NCI-H1694 (cell line): Measurements from ENCODE around the gene KAT8.
A peak's percentile ranks its signal among the peaks of the same experiment; 100 is the strongest.

ENCODE experiments used
- DNase-seq: peaks from one replicate; lab custom pipeline; 2025; lab: John Stamatoyannopoulos, UW

KAT8 gene

DNA sequence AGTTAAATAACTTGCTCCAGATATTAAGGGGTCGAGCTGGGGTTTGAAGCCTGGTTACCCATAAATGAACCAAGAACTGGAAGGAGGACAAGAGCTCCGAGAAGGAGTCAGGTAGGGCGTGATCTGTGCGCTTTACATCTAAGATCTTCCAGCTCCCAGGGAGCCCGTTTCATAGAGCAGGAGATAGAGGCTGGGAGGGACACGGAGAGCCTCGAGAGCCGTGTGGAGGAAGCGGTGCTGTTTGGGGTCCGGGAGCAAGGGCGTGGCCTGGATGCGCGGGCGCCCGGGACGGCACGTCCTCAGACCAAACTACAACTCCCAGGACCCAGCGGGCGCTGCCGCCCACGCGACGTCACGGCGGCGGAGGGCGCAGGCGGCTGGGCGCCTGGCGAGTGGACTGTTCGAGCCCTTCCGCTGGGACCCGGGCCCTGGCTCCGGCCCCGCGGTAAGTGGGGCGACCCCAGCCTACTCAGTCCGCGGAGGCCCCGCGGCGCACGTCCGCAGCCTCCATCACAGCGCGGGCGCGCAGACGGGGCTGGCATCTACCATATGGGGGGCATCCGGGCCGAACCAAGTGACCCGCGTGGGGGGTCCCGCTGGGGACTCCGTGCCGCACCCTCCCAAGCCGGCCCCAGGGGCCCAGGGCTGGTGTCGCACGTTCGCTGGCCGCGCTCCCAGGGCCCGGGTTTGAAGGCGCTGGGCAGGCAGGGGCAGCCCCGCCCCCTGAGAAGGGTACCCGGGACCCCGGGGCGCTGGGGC is 9.2 kb upstream of the KAT8 start, which contains the start of gene BCKDK:
BCKDK (plus strand) TSS at position 352 of the 759 bp plus-strand sequence. CDS start 838 bp downstream, outside the sequence.
- DNase-seq = peak; percentile 15

DNA sequence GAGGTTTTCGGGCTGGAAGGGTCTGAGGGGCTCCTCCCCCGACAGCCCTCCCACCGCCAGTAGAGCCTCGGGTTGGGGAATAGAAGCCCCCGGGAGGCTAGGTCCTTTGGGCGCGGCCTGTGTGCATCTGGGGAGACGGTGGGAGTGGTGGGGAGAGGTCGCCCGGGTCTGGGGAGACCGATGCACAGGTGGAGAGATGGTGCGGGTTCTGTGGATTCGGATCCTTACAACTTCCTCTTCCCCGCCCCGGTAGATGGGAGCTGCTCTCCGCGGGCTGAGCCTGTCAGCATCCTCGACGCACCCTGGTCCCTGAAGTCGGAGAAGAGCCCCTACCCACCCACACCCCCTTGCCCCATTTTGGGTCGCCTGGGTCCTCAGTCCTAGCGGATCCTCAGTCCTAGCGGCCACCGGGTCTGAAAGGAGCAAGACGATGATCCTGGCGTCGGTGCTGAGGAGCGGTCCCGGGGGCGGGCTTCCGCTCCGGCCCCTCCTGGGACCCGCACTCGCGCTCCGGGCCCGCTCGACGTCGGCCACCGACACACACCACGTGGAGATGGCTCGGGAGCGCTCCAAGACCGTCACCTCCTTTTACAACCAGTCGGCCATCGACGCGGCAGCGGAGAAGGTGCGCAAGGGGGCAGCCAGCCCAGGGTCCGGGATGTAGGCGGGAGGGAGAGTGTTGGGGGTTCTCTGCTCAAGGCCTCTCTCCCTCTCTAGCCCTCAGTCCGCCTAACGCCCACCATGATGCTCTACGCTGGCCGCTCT is 8.5 kb upstream of the KAT8 start:
- no peak for DNase-seq

DNA sequence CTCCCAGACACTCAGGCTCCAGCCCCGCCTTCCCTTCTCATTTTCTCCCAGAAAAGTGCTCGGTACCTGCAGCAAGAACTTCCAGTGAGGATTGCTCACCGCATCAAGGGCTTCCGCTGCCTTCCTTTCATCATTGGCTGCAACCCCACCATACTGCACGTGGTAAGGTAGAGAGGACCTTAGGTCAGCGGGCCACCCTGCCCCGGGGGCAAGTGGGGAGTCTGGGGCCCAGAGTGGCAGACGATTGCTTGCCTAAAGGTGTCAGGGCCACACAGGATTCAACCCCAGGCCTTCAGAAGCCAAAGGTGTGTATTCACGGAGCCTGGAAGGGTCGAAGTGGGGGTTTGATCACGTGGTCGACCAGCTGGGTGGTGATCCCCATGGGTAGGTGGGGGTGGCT is 7.8 kb upstream of the KAT8 start:
- no peak for DNase-seq

DNA sequence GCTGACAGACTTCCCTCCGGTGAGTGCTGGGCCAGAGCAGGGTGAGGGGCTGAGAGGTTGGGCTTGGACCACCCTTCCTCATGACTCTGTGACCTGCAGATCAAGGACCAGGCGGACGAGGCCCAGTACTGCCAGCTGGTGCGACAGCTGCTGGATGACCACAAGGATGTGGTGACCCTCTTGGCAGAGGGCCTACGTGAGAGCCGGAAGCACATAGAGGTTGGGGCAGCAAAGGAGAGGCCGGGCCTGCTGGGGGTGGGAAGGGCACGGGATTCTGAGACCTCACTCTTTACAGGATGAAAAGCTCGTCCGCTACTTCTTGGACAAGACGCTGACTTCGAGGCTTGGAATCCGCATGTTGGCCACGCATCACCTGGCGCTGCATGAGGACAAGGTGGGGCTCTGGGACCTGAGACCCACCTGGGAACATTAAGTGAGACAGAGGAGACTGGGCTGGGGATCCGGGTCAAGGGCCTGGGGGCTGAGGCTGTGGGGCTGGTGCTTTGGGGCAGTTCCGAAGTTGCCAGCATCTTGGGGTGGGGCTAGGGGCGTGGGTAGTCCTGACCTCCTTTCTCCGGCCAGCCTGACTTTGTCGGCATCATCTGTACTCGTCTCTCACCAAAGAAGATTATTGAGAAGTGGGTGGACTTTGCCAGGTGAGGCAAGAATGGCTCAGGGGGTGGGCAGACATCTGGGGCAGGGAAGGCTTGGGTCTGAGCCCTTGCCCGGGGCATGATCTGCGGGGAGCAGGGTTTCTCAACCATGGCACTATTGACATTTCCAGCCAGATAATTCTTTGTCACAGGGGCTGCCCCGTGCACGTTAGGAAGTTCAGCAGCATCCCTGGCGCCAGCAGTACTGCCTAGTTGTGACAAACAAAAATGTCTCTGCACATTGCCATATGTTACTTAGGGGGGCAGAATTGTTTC is 7.1 kb upstream of the KAT8 start:
- no peak for DNase-seq

DNA sequence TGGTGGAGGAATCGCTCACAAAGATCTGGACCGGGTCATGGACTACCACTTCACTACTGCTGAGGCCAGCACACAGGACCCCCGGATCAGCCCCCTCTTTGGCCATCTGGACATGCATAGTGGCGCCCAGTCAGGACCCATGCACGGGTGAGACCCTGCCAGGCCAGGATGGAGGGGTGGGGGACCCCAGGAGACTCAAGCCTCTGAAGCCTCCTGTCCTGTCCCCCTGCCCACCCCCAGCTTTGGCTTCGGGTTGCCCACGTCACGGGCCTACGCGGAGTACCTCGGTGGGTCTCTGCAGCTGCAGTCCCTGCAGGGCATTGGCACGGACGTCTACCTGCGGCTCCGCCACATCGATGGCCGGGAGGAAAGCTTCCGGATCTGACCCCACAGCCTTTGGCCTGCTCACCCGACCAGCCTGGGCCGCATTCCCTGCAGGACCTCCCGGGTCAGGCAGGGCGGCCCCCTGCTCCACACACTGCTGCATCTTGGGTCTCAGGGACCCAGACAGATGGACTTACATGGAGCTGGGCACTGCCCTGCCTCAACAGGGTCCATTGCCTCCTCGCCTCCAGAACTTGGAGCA is 5.5 kb upstream of the KAT8 start:
- no peak for DNase-seq

DNA sequence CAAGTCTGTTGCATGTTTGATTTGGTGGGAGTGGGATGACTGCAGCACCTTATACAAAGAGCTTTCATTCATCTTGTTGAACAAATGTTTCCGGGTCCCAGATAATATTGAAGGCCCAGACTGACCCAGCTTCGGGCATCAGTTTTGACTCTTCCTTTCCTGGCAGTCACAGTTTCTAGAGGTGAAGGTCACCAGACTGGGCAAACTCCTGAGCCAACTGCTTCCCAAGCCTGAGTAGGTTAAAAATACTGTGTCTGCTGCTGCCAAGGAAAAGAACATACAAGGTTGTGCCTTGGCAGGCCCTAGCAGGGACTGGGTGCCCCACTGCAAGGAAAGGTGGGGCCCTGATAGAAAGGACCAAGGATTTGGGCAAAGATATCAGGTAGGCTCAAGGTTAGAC is 4.8 kb upstream of the KAT8 start:
- DNase-seq = no peak

DNA sequence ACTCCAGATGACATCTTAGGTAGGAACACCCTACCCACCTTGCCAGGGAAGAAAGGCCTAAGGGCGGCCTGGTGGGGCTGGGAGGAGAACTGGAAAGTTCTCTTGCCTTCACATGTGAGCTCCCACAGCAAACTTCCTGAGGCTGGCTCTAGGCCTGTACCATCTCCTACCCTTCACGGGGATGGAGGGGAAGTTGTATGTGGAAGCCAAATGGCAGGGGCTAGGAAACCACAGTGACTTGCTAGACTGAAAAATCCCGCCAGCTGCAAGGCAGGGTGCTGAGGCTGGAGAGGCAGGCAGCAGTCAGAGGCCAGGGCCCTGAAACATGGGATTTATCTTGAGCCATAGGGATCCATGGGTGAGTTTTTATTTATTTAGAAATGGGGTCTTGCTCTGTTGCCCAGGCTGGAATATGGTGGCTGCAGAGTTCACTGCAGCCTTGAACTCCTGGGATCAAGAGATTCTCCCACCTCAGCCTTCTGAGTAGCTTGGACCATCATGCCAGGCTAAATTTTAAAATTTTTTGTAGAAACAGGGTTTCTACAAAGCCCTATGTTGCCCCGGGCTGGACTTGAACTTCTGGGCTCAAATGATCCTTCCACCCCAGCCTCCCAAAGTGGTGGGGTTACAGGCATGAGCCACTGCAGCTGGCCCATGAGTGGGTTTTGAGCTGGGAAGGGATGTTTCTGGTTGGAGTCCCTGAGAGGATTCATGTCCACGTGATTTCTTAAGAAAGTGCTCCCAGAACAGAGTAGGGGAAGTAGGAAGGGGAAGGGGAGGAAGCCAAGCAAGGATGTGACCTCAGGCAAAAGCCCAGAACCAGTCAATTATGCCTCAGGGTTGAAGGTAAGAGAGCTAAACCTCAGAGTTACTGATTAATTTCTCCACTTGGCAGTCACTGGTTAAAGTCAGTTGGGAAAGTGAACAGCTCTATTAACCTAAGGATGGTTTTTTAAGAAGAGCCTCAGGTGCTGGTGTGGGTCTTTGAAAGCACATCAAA is 4.0 kb upstream of the KAT8 start:
- no peak for DNase-seq

DNA sequence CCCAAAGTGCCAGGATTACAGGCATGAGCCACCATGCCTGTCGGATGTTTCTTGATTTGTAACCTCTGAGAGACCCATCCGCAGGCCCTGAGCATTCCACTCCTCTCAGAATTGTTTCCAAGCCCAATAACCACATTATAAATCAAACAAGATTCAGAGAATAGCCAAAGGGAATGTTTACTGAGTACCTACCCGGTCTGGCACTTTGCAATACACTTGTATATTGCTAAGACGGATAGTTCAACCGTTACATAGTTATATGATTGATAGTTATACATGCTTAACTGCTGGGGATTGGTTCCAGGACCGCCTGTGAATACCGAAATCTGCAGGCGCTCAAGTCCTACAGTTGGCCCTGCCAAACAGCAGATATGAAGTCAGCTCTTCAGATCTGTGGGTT is 3.0 kb upstream of the KAT8 start:
- DNase-seq = no peak

DNA sequence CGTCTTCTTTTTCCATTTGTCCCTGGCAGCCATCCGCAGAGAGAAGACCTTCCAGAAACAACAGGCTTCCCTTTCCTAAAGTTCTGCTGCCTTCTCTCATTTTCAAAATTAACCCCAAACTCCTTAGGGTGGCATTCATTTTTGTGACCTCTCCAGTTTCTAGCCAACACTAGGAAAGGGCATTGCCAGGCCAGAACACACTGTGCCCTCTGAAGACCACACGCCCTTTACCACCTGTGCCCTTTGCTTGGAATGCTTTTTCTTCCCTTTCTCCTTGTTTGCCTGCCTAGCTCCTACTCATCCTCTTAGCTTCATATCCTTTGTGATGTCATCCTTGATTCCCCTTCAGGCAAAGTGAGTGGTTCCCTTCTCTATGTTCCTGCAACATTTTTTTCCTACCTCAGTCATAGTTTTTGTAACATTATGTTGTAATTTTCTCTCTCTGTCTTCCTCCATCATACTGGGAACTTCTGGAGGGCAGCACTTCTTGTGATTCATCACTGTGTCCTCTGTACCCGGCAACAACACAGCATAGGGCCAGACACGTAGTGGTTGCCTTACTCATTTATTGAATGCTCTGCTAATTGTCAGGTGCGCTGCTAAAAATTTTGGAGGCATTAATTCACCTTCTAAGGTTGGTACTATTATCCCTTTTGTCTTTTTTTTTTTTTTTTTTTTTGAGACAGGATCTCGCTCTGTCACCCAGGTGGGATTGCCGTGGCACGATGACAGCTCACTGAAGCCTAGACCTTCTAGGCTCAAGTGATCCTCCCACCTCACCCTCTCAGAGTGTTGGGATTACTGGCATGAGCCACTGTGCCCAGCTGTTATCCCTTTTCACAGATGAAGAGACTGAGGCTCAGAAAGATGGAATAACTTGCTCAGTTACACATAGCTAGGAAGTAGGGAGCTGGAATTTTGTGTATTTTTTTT is 1.0 kb downstream of the KAT8 start:
- DNase-seq = no peak

DNA sequence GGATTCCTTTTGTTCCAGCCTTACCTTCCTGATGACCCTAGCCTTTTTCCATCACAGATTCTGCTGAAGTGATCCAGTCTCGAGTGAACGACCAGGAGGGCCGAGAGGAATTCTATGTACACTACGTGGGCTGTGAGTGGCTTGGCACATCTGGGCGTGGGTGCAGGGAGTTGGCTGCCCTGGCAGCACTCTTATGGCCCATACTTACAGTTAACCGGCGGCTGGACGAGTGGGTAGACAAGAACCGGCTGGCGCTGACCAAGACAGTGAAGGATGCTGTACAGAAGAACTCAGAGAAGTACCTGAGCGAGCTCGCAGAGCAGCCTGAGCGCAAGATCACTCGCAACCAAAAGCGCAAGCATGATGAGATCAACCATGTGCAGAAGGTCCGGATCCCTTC is 2.7 kb downstream of the KAT8 start:
- no peak for DNase-seq

DNA sequence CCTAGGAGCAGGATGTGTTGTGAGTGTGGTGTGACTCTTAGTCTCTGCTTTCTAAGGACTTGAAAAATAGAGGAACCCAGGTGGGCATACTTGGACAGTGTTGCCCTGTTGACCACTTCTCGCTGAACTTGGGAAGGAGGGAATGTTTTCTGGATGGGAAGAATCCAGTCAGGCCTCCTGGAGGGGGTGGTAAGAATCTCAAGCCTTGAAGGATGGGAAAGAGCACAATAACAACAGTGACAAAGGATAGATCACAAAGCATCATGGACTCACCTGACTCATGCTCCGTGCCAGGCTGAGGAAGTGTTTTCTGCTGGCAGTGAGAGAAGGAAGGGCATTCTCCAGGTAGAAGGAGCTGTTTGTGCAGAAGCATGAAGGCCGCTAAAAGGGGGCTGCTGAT is 8.4 kb downstream of the KAT8 start:
- DNase-seq = no peak

DNA sequence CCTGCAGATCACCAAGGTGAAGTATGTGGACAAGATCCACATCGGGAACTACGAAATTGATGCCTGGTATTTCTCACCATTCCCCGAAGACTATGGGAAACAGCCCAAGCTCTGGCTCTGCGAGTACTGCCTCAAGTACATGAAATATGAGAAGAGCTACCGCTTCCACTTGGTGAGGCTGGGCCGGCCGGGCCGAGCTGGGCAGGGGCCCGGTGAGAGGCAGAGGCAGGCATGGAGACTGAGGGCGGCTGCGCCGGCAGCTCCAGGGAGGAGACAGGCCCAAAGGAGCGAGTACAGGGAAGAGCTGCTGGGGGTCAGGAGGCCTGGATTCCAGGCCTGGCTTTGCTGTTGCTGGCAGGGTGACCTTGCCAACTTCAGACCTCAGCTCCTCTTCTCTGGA is 9.7 kb downstream of the KAT8 start:
- DNase-seq = no peak

DNA sequence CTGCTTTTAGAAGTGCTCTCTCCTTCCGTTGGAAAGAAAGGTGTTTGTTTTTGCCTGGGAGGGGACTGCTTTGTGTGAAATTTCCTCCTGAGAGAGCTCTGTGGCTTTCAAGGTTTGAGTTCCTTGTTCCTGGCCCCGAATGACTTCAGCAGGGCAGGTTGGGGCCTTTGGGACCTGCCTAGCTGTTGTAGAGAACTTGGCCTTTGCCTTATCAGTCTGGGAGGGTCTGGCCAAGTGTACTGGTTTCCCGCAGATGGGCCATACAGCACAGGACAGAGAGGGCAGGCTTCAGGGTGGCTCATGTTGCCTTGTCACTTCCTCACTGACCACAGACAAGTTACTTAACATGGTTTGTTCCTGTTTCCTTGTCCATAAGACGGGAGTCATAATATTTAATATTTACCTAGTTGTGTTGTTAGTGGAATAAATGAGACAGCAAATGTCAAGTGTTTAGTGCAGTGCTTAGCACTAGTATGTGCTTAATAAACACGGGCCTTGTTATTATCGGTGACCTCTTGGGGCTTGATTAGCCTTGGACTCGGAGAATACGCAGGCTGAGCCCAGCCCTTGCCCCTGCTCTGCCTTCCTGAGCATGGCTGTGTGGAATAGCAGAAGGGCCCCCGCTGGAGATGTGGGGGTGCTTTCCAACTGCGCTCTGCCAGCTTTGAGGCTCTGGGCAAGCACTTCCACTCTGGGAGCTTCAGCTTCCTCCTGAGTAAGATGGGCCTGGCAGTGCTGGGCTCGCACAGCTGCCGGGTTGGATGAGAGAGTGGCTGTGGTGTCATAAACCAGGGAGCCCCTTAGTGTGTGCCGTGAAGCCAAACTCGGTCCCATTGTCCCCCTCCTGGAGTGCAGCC is 11.5 kb downstream of the KAT8 start:
- DNase-seq = no peak

DNA sequence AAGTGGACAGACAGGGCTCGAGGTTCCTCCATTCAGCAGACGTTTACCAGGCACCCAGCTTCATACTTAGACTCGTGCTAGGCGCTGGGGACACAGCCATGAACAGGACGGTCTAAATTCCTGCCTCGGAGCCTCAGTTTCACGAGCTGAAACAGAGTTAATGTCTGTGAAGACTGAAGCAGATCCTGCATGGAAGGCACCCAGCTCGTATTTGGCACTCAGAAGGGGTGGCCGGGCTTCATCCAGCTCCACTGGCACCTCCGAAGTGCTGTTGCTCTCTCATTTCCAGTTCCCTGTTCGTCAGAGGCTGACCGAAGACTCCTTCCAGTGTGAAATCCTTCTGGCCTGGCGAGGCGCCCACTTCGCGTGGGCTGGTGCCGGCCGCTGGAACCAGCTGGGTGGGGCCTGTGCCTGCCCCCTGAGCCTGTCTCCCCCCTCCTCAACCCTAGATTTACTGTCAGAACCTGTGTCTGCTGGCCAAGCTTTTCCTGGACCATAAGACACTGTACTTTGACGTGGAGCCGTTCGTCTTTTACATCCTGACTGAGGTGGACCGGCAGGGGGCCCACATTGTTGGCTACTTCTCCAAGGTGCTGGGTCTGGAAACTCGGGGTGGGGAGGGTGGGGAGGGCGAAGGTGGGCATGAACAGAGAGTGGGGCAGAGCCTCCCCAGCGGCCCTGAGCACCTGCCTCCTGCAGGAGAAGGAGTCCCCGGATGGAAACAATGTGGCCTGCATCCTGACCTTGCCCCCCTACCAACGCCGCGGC is 12.3 kb downstream of the KAT8 start:
- no peak for DNase-seq

DNA sequence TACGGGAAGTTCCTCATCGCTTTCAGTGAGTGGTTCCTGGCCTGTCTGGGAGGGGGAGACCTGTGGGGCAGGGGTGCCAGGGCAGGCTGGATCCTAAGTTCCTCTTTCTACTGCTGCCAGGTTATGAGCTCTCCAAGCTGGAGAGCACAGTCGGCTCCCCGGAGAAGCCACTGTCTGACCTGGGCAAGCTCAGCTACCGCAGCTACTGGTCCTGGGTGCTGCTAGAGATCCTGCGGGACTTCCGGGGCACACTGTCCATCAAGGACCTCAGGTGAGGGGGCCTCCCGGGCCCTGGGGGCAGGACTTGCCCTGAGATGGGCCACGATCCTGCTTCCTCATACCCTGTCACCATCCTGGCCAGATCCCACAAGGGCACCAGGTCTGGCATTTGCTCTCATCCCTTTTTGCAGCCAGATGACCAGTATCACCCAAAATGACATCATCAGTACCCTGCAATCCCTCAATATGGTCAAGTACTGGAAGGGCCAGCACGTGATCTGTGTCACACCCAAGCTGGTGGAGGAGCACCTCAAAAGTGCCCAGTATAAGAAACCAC is 12.9 kb downstream of the KAT8 start:
- no peak for DNase-seq

DNA sequence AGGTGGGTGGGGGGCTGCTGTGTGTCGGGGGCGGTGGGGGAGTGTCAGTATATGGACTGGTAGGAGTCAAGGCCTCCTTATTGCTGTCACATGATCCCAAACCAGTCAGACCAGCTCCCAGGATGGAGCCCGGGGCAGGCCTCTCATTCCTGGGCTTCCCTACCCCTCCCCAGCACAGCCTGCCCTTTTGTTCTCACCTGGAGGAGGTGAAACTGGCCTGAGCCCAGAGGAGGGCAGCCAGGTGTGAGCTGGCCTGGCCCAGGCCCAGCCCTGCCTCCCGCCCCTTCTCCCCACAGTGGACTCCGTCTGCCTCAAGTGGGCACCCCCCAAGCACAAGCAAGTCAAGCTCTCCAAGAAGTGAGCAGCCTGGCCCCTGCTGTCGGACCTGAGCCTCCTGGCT is 13.4 kb downstream of the KAT8 start:
- no peak for DNase-seq

DNA sequence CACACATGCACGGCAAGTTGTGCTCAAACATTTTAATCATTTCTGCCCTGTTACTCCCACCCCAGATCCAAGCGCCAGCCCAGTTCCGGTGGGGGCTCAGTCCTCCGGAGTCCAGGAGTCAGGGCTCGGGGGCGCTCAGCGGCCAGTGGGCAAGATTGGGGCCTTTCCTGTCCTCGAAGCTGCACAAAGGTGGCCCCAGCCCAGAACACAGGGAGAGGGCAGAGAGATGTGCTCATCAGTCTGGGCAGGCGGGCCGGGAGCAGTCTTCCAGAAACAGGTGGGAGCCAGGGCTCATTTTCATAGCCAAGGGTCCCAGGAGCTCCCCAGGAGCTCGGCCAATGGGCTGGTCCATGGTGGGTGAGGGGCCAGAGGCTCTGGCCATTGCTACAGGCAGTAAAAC is 14.0 kb downstream of the KAT8 start:
- DNase-seq = no peak

DNA sequence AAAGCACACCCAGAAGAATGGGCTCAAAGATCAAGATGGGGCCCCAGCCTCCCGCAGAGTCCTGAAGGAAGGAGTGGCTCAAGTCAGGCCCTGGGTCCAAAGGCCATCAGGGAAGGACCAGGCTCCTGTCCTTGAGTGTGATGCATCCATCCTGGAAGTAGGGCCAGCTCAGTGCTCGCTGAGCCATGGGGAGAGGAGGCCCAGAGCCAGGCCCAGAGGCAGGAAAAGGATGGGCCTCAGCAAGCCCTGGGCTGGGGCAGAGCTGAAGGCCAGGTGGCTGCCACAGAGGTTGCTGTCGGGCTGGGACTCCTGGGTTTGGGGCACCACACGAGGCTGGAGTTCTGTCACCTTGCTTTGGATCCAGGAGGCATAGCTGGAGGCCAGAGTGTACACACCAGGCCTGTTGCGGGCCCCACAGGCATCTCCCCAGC is 14.4 kb downstream of the KAT8 start:
- no peak for DNase-seq
